HL-60 (cell line): ENCODE data around the gene DLGAP5.
A peak's percentile ranks its signal among the peaks of the same experiment; 100 is the strongest.

Experiments used
- DNase-seq, 2 experiments: peaks; one replicate each; pipeline ENCODE4 v3.0.0-alpha.2; 2010 to 2020; ENCODE audit warnings: low read depth in 1 of 2, low spot score in 1 of 2
- H3K27ac ChIP-seq: fragments of 250-450 bp; sonication (Bioruptor Pico); replicated peaks from 2 replicates; pipeline ENCODE4 v1.5.1; 2020; ENCODE audit warnings: mild to moderate bottlenecking, moderate library complexity
- H3K27me3 ChIP-seq: fragments of 250-450 bp; sonication (Bioruptor Pico); 2 replicates; pipeline ENCODE4 v1.5.1; 2021; ENCODE audit warnings: mild to moderate bottlenecking, moderate library complexity; ENCODE audit not compliant: insufficient read depth, poor library complexity, severe bottlenecking
- H3K4me3 ChIP-seq: replicated peaks from 2 replicates; pipeline ENCODE4 v1.5.1; 2011; ENCODE audit warnings: mild to moderate bottlenecking, control low read depth, low read length; ENCODE audit not compliant: insufficient read depth
- CTCF ChIP-seq: IDR thresholded peaks from one replicate; pipeline ENCODE4 v1.5.1; 2011; ENCODE audit warnings: low read length, control low read depth, inconsistent platforms; ENCODE audit not compliant: insufficient read depth
- GABPA ChIP-seq: IDR thresholded peaks from 2 replicates; pipeline ENCODE4 v1.6.1; 2012; ENCODE audit warnings: low read depth
- POLR2AphosphoS5 ChIP-seq: IDR thresholded peaks from 2 replicates; pipeline ENCODE4 v1.6.1; 2012; ENCODE audit warnings: low read depth
- SPI1 ChIP-seq: IDR thresholded peaks from 2 replicates; pipeline ENCODE4 v1.6.1; 2012; ENCODE audit warnings: low read depth, mild to moderate bottlenecking, borderline replicate concordance
- TF ChIP-seq, protein P1 (sequence below): IDR thresholded peaks from 2 replicates; pipeline ENCODE4 v1.6.1; 2012; ENCODE audit warnings: low read depth; ENCODE audit not compliant: insufficient replicate concordance

The DLGAP5 gene

GRCh38 chr14:55118761-55119160, 72.6 kb downstream of the DLGAP5 start:
- no peak for TF ChIP-seq GABPA
- no peak for TF ChIP-seq CTCF
- TF ChIP-seq, protein P1, sequence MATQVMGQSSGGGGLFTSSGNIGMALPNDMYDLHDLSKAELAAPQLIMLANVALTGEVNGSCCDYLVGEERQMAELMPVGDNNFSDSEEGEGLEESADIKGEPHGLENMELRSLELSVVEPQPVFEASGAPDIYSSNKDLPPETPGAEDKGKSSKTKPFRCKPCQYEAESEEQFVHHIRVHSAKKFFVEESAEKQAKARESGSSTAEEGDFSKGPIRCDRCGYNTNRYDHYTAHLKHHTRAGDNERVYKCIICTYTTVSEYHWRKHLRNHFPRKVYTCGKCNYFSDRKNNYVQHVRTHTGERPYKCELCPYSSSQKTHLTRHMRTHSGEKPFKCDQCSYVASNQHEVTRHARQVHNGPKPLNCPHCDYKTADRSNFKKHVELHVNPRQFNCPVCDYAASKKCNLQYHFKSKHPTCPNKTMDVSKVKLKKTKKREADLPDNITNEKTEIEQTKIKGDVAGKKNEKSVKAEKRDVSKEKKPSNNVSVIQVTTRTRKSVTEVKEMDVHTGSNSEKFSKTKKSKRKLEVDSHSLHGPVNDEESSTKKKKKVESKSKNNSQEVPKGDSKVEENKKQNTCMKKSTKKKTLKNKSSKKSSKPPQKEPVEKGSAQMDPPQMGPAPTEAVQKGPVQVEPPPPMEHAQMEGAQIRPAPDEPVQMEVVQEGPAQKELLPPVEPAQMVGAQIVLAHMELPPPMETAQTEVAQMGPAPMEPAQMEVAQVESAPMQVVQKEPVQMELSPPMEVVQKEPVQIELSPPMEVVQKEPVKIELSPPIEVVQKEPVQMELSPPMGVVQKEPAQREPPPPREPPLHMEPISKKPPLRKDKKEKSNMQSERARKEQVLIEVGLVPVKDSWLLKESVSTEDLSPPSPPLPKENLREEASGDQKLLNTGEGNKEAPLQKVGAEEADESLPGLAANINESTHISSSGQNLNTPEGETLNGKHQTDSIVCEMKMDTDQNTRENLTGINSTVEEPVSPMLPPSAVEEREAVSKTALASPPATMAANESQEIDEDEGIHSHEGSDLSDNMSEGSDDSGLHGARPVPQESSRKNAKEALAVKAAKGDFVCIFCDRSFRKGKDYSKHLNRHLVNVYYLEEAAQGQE: no peak
- no peak for TF ChIP-seq SPI1
- TF ChIP-seq POLR2AphosphoS5: no peak
- no peak overlapping the region for H3K4me3 ChIP-seq
- no peak for DNase-seq
- no peaks in the 10 kb centered on the region for H3K27me3 ChIP-seq
- H3K27ac ChIP-seq: peak overlapping the region; percentile 73

DNA sequence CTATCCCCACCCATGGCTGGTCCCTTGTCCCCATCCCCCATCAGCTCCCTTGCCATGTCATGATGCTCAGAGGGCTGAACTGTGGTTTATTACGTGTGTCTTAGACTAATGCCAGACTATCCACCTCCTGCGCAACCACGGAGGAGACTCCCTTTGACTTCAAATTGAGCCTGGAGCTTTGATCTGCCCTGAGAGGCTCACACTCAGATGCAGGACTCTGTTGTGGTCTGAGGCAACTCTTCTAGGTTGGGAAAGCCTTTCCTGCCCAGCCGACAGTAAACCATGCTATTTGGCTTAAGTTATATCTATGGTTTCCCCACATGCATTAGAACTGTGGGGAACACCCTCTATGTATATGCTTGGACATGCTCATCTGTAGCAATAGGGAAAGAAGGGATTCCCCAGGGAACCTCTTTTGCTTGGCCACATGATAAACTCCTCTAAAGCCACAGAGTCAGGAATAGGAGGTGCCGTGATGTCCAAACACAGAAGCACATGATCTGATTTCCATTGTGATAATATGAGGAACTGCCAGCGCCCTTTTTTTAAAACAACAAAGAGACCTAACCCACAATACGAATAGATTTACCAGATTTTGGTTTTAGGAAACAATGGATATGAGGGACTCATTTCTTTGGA, 73.5 kb downstream of the DLGAP5 start:
- TF ChIP-seq POLR2AphosphoS5 (peak; percentile 75), SPI1 (peak; percentile 91), CTCF (no peak)
- H3K4me3 ChIP-seq: no peak overlapping the region
- DNase-seq: peak in 1 of 2 experiments; percentile 97
- no peaks in the 10 kb centered on the region for H3K27me3 ChIP-seq
- H3K27ac ChIP-seq: peak overlapping the region; percentile 73

GRCh38 chr14:55116246-55117030, 74.9 kb downstream of the DLGAP5 start:
- H3K27ac ChIP-seq: peak overlapping the region; percentile 73
- peak in 1 of 2 experiments; percentile 48 for DNase-seq
- H3K27me3 ChIP-seq: no peaks in the 10 kb centered on the region
- TF ChIP-seq SPI1 (no peak), GABPA (no peak), CTCF (no peak)
- TF ChIP-seq, protein P1: no peak
- H3K4me3 ChIP-seq: no peak overlapping the region
